Limb (tissue), 2 donors: ENCODE measurements around the gene FERMT3.

Experiments used
- DNase-seq, 2 donors: peaks; one replicate each; pipeline ENCODE4 v3.0.0-alpha.2; 2016; ENCODE audit errors: extremely low spot score in 2 of 2

FERMT3 gene

GRCh38 chr11:64262271-64263002 lies 55.9 kb downstream of the FERMT3 start:
- no peak for DNase-seq

GRCh38 chr11:64263021-64263946 lies 56.8 kb downstream of the FERMT3 start:
- DNase-seq, result no peak

GRCh38 chr11:64263947-64264317 lies 57.4 kb downstream of the FERMT3 start:
- DNase-seq, result no peak

GRCh38 chr11:64264371-64264852 lies 57.9 kb downstream of the FERMT3 start:
- no peak for DNase-seq

GRCh38 chr11:64265176-64266160 lies 58.9 kb downstream of the FERMT3 start:
- DNase-seq, result no peak

GRCh38 chr11:64266339-64266738 lies 59.8 kb downstream of the FERMT3 start:
- no peak for DNase-seq

- no peak for DNase-seq
Measured at GRCh38 chr11:64267207-64267945, 60.9 kb downstream of the FERMT3 start.

- DNase-seq, result no peak
Measured at GRCh38 chr11:64268025-64268892, 61.7 kb downstream of the FERMT3 start.

- DNase-seq, result no peak
Measured at GRCh38 chr11:64268893-64269539, 62.5 kb downstream of the FERMT3 start.

- DNase-seq, result peak; percentile 98 to 100
Measured at GRCh38 chr11:64269540-64270220, 63.2 kb downstream of the FERMT3 start.
